PC-9 (cell line): ENCODE measurements around the gene AGAP2. TPM values are rescaled to one million over a fixed set of nuclear protein-coding genes. Genes with fewer than 3 reads are reported as not detected.
A peak's percentile ranks its signal among the peaks of the same experiment; 100 is the strongest.

Experiments used
- BruUV-seq: library from RNA; stranded (reverse); fragments of 400-500 nt; replicated peaks from 2 replicates; lab custom pipeline; 2021; lab: Mats Ljungman, UMichigan
- CTCF ChIA-PET: fragments of 300-600 bp; sonication (Branson Sonifier 250); formaldehyde crosslinking; loops from one replicate; lab custom pipeline; 2022; ENCODE audit warnings: antibody characterized with exemption; lab: Charles Lee
- POLR2A ChIA-PET: fragments of 300-600 bp; sonication (Branson Sonifier 250); formaldehyde crosslinking; loops from one replicate; lab custom pipeline; 2022; ENCODE audit warnings: antibody characterized with exemption; ENCODE audit not compliant: unreplicated experiment; lab: Charles Lee
- DNase-seq, 2 experiments: peaks; one replicate each; pipeline versions ENCODE4 v3.0.0 to v3.0.0-alpha.2; 2015 to 2022; ENCODE audit warnings: mixed read lengths in 1 of 2
- H2AFZ ChIP-seq: fragments of 200-600 bp; sonication (generic); 2 replicates; pipeline ENCODE4 v1.8.1; 2017; ENCODE audit warnings: antibody characterized with exemption
- H3F3A ChIP-seq: fragments of 200-600 bp; sonication (generic); 2 replicates; pipeline ENCODE4 v1.8.1; 2017; ENCODE audit warnings: antibody characterized with exemption, mild to moderate bottlenecking, low read depth; ENCODE audit not compliant: insufficient read depth
- H3K27ac ChIP-seq: fragments of 200-600 bp; sonication (generic); 2 replicates; pipeline ENCODE4 v1.6.1; 2016; ENCODE audit warnings: mixed run types
- H3K27me3 ChIP-seq: fragments of 200-600 bp; sonication (generic); 2 replicates; pipeline ENCODE4 v1.6.1; 2016; ENCODE audit warnings: low read depth, mixed run types; ENCODE audit not compliant: insufficient read depth
- H3K36me3 ChIP-seq: fragments of 200-600 bp; sonication (generic); 2 replicates; pipeline ENCODE4 v1.6.1; 2016; ENCODE audit warnings: low read depth, mixed run types
- H3K4me1 ChIP-seq: fragments of 200-600 bp; sonication (generic); replicated peaks from 2 replicates; pipeline ENCODE4 v1.6.1; 2016; ENCODE audit warnings: mixed run types; ENCODE audit not compliant: insufficient read depth
- H3K4me2 ChIP-seq: fragments of 200-600 bp; sonication (generic); 2 replicates; pipeline ENCODE4 v1.6.1; 2017; ENCODE audit warnings: mixed run types
- H3K4me3 ChIP-seq: fragments of 200-600 bp; sonication (generic); 2 replicates; pipeline ENCODE4 v1.6.1; 2016; ENCODE audit warnings: mixed run types
- H3K79me2 ChIP-seq: fragments of 200-600 bp; sonication (generic); 2 replicates; pipeline ENCODE4 v1.6.1; 2017; ENCODE audit warnings: low read depth, mixed run types
- H3K9me2 ChIP-seq: fragments of 200-600 bp; sonication (generic); 2 replicates; pipeline ENCODE4 v1.8.1; 2017; ENCODE audit warnings: mild to moderate bottlenecking; ENCODE audit not compliant: insufficient read depth
- H3K9me3 ChIP-seq: fragments of 200-600 bp; sonication (generic); 2 replicates; pipeline ENCODE4 v1.8.1; 2016; ENCODE audit warnings: low read depth; ENCODE audit not compliant: insufficient read depth
- H4K20me1 ChIP-seq: fragments of 200-600 bp; sonication (generic); 2 replicates; pipeline ENCODE4 v1.8.1; 2017; ENCODE audit not compliant: insufficient read depth
- CTCF ChIP-seq: fragments of 200-600 bp; sonication (generic); conservative IDR thresholded peaks from 2 replicates; pipeline ENCODE4 v1.6.1; 2017; ENCODE audit warnings: mixed run types, antibody characterized with exemption, mild to moderate bottlenecking, moderate library complexity
- EZH2 ChIP-seq: fragments of 200-600 bp; sonication (generic); IDR thresholded peaks from 2 replicates; pipeline ENCODE4 v1.8.0; 2017; ENCODE audit warnings: antibody characterized with exemption, low read depth
- intact Hi-C: fragments of 100-400 bp; cut with micrococcal nuclease; formaldehyde crosslinking; loops from one replicate; pipeline ENCODE4 v1.10.0; 2022; ENCODE audit not compliant: unreplicated experiment
- total RNA-seq: library from RNA; stranded (reverse); gene quantifications from 2 replicates; pipeline ENCODE4 v1.2.3, GENCODE V29; 2021

AGAP2 gene
- total RNA-seq, 1 experiment from 2014 or later, result 0.50 TPM

GRCh38 chr12:57765698-57766463 lies 27.3 kb upstream of the AGAP2 start:
- no TSS peak for BruUV-seq
- Histone ChIP-seq H2AFZ (no peak overlapping the region), H3K4me2 (peak overlapping the region; percentile 51), H3K9me2 (no peaks in the 10 kb centered on the region), H3K9me3 (no peaks in the 10 kb centered on the region), H3K4me1 (no peaks in the 10 kb centered on the region; the same call in 1 of the 2 replicates), H3K4me3 (no peak overlapping the region), H3K27me3 (peaks cover 33% of the 10 kb centered on the region), H3K79me2 (peaks cover 6% of the 10 kb centered on the region; the same call in 1 of the 2 replicates), H3K27ac (no peak overlapping the region), H3F3A (peaks cover 4% of the 10 kb centered on the region; the same call in 1 of the 2 replicates), H3K36me3 (no peaks in the 10 kb centered on the region), H4K20me1 (no peaks in the 10 kb centered on the region; the same call in 1 of the 2 replicates)
- TF ChIP-seq CTCF, result no peak
- no peak for TF ChIP-seq EZH2
- DNase-seq, result peak in 1 of 2 experiments; percentile 25
- CTCF ChIA-PET, result interaction anchor here (0.8 kb wide), 1 partner anchor 131 kb away, joined by 3 read pairs; no protein-coding TSS in a partner anchor
- POLR2A ChIA-PET, result interaction anchor here (0.5 kb wide), 1 partner anchor 12 kb away, joined by 6 read pairs; no protein-coding TSS in a partner anchor
- intact Hi-C loops, result no loop called here

DNA sequence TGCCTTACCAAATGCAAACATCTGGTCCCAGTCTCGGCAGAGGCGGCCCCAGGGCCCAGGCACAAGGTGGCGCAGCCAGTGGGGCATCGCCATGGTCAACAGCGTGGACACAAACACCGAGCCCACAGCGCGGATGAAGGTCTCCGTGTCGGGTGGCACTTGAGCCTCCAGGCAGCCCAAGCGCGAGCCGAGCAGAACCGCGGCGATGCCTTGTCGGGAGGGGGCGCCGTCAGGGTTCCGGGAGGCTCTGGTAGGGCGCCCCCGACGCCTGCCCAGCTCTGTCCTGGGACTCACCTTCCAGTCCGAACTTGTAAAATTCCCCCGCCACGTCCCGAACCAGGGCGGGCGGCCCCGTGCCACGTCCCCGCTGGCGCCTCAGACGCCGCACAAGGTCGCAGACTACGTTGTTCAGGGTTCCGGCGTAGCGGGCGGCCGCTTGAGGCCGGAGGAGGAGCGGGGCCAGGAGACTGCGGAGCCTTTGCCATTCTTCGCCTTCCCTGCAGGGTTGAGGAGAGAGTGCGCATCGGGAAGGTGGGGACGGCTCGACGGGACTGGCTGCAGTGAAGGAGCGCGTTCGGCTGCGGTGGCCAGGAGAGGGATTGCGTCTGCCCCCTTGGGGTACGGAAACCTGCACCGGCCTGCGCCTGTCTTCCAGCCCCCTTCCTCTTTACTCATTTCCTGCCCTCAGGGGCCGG lies 26.6 kb upstream of the AGAP2 start:
- no peaks in the 10 kb centered on the region for H3K9me2 ChIP-seq
- ChIA-PET POLR2A (no interaction called here), CTCF (no interaction called here)
- no peaks in the 10 kb centered on the region for H3K36me3 ChIP-seq
- no peaks in the 10 kb centered on the region for H3K9me3 ChIP-seq
- no peak overlapping the region for H3K27ac ChIP-seq
- DNase-seq, result peak in 1 of 2 experiments; percentile 37
- intact Hi-C loops, result no loop called here
- TF ChIP-seq EZH2 (peak; percentile 96), CTCF (0 out of 2 replicates have a peak, but pooled peaks have one; percentile 20)
- H3K27me3 ChIP-seq, result peaks cover 33% of the 10 kb centered on the region
- BruUV-seq, result no TSS peak
- no peak overlapping the region for H3K4me3 ChIP-seq
- H2AFZ ChIP-seq, result no peak overlapping the region
- H3K4me2 ChIP-seq, result peak overlapping the region; percentile 51
- H3K4me1 ChIP-seq, result no peaks in the 10 kb centered on the region
- H3F3A ChIP-seq, result peaks cover 4% of the 10 kb centered on the region; the same call in 1 of the 2 replicates
- H4K20me1 ChIP-seq, result no peaks in the 10 kb centered on the region; the same call in 1 of the 2 replicates
- no peaks in the 10 kb centered on the region for H3K79me2 ChIP-seq

DNA sequence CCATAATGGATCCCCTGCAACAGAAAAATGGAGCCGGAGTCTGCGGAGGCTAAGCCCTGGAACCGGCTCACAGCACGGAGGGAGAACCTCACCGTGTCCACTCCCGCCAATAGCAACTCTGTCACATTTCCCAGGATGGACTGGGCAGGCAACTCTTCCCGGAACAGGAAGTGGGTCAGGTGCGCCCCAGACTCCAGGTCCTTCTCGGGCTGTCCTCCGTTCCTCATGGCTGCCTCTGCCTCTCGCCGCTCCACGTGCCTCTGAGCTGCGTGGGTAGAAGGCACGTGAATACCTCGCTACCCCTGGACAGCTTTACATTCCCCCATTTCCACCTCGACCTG lies 26.1 kb upstream of the AGAP2 start:
- H3K4me1 ChIP-seq, result no peaks in the 10 kb centered on the region
- CTCF ChIA-PET, result no interaction called here
- POLR2A ChIA-PET, result no interaction called here
- intact Hi-C loops, result no loop called here
- H3K9me2 ChIP-seq, result no peaks in the 10 kb centered on the region
- H3K4me2 ChIP-seq, result peak overlapping the region; percentile 51
- H3K27me3 ChIP-seq, result peaks cover 33% of the 10 kb centered on the region
- no peaks in the 10 kb centered on the region for H3K9me3 ChIP-seq
- H3K36me3 ChIP-seq, result no peaks in the 10 kb centered on the region
- no peaks in the 10 kb centered on the region; the same call in 1 of the 2 replicates for H4K20me1 ChIP-seq
- DNase-seq, result no peak
- peaks cover 4% of the 10 kb centered on the region; the same call in 1 of the 2 replicates for H3F3A ChIP-seq
- no peaks in the 10 kb centered on the region for H3K79me2 ChIP-seq
- no TSS peak for BruUV-seq
- H3K4me3 ChIP-seq, result no peak overlapping the region
- no peak overlapping the region for H2AFZ ChIP-seq
- H3K27ac ChIP-seq, result no peak overlapping the region
- TF ChIP-seq EZH2 (no peak), CTCF (no peak)
